ENCODE data around the gene PLXNA3.

GRCh38 chrX:154433605-154434004, 24.5 kb upstream of the PLXNA3 start:
- TF ChIP-seq, protein P1, sequence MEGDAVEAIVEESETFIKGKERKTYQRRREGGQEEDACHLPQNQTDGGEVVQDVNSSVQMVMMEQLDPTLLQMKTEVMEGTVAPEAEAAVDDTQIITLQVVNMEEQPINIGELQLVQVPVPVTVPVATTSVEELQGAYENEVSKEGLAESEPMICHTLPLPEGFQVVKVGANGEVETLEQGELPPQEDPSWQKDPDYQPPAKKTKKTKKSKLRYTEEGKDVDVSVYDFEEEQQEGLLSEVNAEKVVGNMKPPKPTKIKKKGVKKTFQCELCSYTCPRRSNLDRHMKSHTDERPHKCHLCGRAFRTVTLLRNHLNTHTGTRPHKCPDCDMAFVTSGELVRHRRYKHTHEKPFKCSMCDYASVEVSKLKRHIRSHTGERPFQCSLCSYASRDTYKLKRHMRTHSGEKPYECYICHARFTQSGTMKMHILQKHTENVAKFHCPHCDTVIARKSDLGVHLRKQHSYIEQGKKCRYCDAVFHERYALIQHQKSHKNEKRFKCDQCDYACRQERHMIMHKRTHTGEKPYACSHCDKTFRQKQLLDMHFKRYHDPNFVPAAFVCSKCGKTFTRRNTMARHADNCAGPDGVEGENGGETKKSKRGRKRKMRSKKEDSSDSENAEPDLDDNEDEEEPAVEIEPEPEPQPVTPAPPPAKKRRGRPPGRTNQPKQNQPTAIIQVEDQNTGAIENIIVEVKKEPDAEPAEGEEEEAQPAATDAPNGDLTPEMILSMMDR (IDR thresholded peaks at IDR 0.05) = no peak
- TF ChIP-seq EP300 (IDR thresholded peaks at IDR 0.05) = no peak
- TF ChIP-seq POLR2AphosphoS5 (IDR thresholded peaks at IDR 0.05) = no peak

All from suprapubic skin (tissue), 4 donors.